Adrenal gland (tissue), 5 donors: ENCODE measurements around the gene DOCK4.

Experiments
- POLR2A ChIP-seq, 2 donors: fragments of 450-650 bp; IDR thresholded peaks; one replicate each; pipeline ENCODE4 v1.6.1; 2017; ENCODE audit warnings: antibody characterized with exemption in 2 of 2, mild to moderate bottlenecking in 2 of 2, moderate library complexity in 1 of 2
- TF ChIP-seq, protein P1 (sequence below), 6 experiments: fragments of 450-650 bp in 4 of 6; fragments of 200-600 bp in 2 of 6; sonication (generic) in 1 of 6; IDR thresholded peaks; 1 replicate in 5 of 6; 2 replicates in 1 of 6; pipeline versions ENCODE4 v1.5.1 to v1.8.0; 2016 to 2021; ENCODE audit warnings: antibody characterized with exemption in 6 of 6, mild to moderate bottlenecking in 2 of 6, moderate library complexity in 1 of 6
- donor health status: DM: no; HTN: no; CAD: no.

DNA sequence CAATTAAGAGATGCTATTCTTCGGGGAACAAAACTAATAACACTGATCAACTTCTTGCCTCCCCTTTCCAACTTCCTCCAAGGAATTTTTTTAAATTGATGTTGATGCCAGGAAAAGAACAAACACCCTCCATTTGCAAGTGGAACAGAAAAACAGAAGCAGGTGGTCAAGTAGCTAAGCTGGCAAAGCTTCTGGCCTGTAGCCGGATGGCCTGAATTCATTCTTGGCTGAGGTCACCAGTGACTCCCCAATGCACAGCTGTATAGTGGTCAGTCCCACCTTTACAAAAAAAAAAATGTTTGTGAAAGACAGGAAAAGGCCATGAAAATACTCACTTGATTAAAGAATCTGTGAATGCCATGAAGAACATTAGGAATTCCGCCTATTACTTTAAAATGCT, 39.1 kb downstream of the DOCK4 start:
- no peak for TF ChIP-seq POLR2A (IDR thresholded peaks at IDR 0.05)
- TF ChIP-seq, protein P1, sequence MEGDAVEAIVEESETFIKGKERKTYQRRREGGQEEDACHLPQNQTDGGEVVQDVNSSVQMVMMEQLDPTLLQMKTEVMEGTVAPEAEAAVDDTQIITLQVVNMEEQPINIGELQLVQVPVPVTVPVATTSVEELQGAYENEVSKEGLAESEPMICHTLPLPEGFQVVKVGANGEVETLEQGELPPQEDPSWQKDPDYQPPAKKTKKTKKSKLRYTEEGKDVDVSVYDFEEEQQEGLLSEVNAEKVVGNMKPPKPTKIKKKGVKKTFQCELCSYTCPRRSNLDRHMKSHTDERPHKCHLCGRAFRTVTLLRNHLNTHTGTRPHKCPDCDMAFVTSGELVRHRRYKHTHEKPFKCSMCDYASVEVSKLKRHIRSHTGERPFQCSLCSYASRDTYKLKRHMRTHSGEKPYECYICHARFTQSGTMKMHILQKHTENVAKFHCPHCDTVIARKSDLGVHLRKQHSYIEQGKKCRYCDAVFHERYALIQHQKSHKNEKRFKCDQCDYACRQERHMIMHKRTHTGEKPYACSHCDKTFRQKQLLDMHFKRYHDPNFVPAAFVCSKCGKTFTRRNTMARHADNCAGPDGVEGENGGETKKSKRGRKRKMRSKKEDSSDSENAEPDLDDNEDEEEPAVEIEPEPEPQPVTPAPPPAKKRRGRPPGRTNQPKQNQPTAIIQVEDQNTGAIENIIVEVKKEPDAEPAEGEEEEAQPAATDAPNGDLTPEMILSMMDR (IDR thresholded peaks at IDR 0.05) = no peak
